HG03439 (cell line): Measurements from ENCODE around the gene TPP1.
A peak's percentile ranks its signal among the peaks of the same experiment; 100 is the strongest.

Experiments used
- ATAC-seq: cut with Tn5 transposase; IDR thresholded peaks from one replicate; pipeline ENCODE4 v1.9.1; 2021; ENCODE audit warnings: mild to moderate bottlenecking, moderate library complexity; ENCODE audit not compliant: unreplicated experiment

The TPP1 gene

DNA sequence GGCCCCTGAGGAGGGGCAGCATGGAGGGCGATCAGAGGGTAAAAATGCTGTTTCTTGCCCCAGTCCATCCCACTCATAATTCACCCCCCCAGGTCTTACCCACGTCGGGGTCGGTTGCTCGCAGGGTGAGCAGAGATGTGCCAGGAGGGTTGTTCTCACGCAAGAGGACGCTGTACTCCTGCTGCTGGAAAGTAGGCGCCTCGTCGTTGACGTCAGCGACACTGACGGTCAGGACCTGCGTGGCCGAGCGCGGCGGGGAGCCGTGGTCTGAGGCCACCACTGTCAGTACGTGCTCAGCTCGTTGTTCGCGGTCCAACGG is 10.3 kb upstream of the TPP1 start:
- ATAC-seq = no peak

DNA sequence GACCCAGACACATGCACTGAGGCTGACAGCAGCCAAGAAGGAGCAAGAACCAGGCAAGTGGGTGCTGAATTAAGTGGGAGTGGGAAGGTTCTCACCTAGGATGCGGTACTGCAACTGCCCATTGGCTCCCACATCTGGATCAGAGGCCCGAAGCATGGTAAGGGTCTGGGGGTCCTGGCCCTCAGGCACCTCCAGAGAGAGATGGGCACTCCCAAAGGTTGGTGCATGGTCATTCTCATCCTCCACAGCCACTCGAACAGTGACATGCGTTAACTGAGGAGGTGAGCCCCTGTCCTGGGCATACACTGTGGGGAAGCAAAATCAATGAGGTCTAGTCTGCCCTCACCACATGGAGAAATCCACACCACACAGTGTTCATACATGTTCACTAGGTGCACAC is 9.3 kb upstream of the TPP1 start:
- no peak for ATAC-seq

DNA sequence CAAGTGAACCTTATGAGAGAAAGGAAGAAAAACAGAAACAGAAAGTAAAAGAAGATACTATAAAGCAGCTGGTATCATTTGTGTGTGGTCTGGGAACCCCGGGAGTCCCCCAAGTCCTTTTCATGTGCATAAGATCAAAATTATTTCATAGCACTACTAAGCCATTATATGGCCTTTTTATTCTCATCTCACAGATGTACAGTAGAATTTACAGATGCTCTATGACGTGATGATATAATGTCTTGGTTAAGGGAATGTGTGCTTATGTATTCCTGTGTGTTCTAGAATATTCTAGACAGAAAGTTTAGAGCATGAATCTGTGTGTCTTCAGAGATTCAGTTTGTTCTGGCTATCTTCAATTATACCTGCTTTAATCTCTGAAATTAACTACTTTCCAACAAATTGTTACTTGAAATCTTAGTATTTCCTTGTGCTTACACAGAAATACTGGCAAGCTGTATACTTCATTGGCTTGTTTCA is 8.6 kb upstream of the TPP1 start:
- ATAC-seq = peak; percentile 56

DNA sequence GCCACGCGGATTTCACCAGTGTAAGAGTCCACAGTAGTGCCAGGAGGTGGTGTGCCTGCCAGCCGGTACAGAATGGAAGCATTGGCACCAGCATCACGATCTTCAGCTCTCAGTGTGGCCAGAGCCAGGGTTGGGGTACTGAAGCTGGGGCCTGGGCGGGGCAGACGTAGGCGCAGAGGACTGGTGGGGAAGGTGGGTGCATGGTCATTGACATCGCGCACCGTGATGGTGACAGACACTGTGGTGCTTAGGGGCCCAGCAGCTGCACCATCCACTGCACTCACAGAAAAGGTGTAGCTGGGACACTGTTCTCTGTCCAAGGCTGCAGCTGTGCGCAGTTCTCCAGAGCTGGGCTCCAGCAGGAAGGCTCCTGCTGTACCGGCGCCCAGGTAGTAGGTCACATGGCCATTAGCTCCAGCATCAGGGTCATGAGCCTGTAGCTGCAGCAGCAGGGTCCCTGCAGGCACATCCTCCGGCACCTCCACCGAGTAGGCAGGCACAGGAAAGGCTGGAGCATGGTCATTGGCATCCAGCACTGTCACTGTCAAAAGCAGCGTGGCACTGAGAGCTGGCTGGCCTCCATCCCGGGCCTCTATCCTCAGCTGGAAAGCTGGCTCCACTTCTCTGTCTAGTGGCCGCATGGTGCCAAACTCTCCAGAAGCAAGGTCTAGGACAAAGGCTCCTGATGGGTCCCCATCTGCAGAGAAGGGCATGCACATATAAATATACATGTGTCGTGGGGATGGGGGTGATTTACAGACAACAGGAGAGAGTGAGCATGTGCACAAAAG is 7.9 kb upstream of the TPP1 start:
- no peak for ATAC-seq

DNA sequence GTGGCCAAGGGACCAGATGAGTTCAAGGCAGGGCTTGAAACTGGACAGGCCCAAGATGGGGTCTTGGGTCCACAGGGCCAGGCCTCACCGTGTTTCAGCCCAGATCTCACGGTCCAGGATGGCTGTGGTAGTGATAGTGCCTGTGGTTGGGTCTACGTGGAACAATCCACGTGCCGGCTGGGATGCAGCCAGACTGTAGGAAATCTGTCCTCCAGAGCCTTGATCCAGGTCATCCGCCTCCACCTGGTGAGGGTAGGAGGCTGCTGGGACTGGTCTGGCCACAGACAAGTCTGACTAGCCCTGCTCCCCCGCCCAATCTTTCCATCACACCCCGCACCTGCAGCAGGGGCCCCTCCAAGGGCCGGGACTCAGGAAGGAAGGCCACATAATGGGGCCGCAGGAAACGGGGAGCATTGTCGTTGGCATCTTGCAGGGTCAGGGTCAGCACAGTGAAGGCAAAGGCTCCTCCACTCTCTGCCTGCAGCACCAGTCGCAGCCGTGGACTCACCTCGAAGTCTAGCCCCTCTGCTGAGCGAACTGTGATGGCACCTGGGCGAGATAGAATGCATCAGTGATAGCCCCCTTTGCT is 6.7 kb upstream of the TPP1 start:
- ATAC-seq = no peak

DNA sequence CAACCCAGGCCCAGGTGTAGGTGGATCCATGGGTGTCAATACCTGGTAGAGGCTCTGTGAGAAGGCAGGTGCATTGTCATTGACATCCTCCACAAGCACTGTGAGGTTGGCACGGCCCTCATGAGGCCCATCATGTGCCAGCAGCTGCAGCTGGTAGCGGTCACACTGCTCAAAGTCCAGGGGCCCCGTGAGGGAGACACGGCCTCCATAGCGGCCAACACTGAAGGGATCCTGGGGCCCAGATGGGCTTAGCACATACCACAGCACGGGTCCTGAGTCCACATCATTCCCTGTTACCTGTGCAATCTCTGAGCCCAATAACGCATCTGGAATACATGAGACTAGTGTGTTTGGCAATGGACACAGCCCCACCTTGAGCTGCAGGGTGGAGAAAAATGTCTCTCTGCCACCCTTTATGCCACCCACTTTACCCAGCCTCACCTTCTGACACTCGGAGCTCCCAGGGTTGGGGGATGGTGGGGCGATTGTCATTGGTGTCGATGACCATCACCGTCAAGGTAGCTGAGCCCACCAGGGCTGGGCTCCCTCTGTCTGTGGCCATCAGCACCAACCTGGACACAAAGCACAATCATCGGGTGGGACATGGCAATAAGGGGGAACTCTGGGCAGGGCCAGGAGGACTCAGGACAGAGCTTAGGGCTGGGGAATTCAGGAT is 6.1 kb upstream of the TPP1 start:
- ATAC-seq = no peak

DNA sequence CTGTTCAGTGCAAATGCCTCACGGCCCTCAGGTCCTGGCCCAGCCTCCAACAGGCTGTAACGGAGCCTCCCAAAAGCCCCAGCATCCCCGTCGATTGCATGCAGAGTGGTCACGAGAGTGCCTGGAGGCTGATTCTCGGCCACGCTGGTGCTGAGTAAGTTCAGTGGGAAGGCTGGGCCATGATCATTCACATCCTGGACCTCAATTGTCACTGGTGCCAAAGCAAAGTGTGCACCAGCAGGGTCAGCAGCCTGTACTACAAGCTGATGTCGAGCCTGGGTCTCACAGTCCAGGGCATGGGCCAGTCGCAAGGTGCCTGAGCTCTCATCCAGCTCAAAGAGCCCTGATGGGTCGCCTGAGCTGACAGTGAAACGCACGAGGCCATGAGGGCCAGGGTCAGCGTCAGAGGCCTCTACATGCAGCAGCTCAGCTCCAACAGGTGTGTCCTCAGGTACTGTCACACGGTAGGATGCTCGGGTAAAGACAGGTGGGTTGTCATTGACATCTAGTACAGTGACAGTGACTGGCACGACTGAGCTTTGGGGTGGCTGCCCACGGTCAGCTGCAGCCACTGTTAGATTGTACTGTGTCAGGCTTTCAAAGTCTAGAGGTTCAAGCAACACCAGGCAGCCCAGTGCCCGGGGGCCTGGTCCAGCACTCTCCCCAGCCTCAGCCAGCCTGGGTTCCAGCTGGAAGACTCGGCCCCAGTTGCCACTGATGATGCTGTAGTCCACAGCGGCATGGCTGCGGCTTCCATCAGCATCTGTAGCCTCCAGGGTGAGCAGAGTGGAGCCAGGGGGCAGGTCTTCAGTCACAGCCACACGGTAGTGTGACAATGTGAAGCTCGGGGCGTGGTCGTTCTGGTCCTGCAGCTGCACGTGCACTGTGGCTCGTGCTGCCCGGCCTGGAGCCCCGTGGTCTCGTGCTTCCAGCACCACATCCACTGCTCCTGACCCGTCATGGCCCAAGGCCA is 4.5 kb upstream of the TPP1 start:
- no peak for ATAC-seq

DNA sequence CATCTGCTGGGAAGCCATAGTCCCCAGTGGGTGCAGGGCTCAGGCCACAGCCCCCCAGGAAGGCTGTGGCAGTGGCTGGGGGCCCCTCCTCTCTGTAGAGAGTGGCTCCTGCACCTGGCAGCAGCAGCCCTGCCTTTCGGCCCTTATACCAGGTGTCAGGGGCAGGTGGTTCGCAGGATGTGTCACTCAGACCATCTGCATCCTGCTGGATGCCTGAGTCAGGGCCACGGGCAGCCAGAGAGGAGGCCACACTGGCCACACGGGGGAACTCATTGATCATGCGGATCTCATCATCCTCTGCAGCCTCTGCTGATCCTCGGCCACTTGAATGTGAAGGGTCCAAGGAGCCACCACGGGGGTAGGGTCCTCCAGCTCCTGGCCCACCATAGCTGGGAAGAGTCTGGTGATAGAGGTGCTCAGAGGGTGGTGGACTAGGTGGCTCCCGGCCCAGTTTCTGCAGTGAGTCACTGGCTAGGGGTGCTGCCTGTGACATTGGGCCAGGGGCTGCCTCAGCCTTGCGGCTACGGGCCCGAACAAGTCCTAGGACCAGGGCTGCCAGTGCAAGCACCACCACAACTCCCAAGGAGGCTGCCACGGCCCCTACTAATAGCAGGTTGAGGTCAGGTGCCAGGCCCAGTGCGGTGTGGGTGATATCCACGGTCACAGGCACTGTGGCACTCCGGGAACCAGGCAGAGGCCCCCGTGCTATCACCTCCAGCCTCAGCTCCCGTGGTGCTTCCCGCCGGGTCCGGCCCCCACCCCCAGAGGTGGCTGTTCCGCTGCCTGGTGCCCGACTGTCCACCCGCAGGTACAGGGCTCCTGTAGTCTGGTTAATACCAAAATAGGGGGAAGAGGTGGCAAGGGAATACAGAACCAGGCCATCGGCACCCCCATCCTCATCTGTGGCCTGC is 3.3 kb upstream of the TPP1 start:
- no peak for ATAC-seq

DNA sequence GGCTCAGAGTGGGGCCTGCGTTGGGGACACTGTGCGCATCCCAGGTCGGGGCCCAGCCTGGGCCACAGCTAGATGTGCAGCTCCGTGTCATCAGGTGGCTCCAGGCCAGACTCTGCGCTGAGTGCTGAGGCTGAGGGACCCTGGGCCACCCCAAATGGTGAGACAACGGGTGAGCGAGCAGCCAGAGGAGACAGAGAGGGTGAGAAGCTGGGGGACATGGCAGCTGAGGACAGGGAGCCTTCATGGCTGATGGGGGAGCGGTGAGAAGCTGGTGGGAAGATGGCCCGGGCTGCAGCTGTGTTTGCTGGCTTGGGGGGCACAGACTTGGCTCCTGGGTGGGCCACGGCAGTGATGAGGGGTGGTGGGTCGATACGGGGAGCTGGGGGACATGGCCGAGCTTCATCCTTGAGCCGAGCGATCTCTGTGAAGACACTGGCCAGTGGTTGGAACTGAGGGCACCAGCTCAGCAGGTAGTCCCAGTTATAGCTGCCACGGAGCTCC is 2.5 kb upstream of the TPP1 start:
- ATAC-seq = no peak

DNA sequence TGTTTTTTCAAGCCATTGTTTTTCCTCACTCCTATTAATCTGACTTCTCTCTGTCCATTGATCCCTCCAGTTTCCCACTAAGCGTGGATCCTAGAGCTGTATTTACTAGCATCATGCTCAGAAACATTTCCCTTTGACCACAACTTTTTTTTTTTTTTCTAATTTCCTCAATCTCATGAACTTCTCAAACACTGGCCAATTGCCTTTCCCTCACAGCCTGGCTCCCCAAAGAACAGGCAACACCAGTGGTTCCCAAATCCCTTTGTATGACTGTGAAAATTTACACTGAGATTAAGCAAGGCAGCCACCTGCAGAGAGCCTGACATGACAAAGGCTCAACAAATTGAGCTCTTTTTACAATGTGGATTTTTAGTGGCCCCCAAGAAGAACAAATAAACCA is 1.4 kb upstream of the TPP1 start:
- no peak for ATAC-seq

DNA sequence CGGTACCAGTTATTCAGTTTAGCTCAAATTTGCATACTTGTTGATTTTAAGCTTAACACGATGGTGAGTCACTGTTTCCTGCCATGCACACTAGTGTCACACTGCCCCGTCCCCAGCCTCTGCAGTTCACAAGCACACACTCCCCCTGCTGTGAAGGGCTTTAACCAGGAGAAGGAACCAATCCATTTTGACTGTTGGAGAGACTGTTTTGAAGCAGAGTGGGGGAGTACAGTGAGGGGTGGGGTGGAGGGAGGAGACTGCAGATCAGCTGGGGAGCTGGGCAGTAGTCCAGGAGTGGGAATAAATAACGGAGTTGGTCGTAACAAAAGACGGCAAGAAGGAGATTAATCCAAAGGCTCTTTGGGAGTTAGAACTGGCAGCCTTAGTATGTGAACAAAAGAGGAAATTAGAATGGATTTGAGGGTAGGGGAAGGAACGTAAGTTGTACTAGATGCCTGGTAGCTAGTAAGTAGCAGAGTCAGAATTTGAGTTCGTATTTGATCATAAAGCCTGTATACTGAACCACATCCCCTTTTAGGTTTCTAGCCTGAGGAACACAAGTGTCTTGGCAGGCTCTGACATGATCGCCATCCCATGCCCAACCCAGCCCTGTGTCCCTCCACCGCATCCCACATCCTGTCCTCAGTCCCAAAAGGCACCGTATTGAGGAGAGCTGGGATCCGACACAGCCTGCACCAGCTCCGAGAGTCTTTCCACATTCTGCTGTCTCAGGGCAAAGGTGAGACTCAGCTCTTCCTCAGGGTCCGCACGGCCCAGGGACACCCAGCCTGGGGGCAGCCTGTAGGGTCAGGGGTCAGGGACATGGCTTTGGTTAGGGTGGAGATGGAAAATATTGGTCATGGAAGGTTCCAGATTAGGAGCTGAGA is 862 bp downstream of the TPP1 start:
- no peak for ATAC-seq

DNA sequence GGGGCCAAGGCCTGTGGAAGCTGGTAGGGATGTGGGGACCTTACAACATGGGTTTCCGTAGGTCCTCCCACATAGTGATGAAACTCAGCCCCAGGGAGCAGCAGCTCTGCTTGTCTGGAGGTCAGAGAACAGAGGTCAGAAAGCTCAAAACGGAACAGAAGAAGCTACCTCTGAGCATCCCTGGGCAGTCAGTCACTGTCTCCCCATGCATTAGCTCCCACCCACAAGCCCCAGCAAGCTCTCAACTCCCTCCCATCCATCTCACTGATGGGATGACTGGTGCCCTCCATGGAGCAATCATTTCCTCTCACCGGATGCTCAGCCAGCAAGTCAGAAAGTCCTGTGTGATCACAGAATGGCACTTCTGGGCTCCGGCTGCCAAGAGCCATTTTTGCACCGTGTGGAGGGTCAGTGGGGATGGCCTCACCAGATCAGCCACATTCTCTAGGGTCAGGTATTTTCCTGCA is 1.9 kb downstream of the TPP1 start:
- ATAC-seq = no peak

DNA sequence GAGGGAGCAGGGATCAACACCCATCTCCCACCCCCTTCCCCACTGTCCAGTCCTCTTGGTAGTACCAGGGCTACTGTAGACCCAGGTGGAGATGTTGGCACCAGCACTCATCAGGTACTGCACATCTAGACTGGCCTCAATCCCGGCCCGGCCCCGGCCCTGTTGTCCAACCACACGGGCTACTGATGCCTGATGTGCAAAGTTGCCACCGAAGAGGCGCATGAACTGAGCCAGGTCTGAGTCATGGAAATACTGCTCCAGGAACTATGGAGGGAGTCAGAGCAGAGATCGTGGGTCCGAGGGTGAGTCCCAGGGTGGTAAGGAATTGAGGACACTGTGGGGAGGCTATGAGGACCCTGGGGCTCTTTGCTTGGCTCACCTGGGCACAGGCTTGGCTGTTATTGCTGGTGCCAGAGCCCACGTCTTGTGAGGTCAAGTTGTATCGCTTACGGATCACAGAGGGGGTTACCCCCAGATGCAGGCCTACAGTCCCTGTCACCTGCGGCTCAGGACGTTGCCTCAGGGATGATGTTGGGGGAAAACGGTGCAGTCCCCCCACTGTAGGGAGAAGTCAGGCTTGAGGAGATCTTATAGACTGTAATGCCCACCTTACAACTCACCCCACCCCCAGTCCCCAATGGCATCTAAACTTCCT is 2.5 kb downstream of the TPP1 start:
- ATAC-seq = no peak

DNA sequence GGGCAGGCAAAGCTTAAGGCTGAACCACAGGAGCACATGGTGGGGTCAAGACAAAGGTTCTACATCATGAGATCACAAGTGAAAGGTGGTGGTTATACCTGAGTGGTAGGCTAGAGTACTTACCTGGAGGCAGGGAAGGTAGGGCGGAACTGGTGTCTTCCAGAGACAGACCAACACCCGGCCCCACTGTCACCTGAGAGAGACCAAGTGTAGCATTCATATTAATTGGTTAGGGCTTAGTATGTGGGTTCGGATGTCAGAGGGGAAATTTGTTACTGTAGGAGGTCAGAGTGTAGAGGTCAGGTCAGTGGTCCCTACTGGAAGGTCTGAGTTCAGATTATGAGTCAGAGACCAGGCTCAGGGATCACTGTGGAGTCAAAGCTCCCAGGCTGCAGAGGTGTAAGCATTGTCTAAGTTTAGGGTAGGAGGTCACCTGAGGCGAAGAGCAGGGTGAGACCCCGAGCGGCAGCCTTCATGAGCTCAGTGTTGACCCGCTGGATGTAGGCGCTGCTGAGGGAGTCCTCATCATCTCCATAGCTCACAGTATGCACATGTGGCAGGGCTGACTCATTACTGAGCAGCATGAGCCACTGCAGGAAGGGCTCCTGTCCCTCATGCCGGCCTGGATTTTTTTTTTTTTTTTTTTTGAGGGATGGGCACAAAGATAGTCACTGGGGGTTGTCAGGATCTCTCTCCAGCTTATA is 3.2 kb downstream of the TPP1 start:
- ATAC-seq = no peak

DNA sequence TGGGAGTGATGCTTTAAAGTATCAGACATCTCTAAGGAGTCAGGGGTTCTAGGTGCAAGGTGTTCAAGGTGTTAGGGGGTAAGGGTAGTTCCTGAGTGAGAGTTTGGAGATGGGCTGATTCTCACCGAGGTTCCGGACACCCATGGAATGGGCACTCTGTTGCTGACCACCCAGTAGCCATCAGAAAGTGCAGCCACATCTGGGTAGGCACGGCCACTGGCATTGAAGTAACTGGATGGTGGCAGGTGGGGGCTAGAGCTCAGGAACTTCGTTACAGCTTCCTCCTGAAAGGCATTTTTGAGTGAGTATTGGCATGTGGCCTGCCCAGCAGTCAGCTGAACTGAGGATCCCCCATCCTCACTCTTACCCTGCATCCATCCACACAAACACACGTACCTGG is 4.2 kb downstream of the TPP1 start:
- ATAC-seq = no peak

DNA sequence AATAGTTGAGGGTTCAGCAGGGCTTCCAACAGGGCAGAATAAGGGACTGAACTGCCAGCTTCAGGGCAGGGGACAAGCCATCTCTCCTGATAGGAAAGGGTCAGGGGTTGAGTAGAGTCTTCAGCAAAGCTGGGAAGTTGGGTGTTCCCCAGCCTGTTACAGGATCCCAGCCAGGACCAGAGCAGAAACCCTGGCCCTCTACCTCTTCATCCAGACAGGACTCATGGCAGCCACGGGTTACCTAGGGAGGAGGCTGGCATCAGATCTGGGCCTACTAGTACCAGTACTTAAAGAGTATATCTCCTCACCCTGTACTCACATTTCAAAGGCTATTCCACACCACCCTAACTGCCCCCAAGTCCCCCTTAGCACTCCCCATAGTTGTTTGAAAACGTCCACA is 4.8 kb downstream of the TPP1 start:
- ATAC-seq = no peak

DNA sequence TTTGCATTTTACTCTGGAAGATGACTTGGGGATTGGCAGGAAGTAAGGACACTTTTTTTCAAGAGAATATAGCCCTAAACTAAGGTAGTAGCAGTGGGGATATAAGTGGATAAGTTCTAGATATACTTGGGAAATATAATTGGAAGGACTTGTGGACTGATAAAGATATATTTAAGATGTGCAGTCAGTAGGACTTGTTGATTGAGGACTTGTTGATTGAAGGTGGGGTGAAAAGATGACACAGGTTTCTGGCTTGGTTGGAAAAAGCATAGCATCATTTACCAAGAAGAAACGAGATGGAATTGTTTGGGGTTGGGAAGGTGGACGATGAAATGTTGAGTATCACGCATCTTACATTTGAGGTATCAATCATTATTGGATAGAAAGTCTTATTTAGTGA is 5.7 kb downstream of the TPP1 start:
- no peak for ATAC-seq
